IMR-90 (cell line): Measurements from ENCODE around the gene TMC3.

Source experiments
- BHLHE40 ChIP-seq: fragments of 150-350 bp; IDR thresholded peaks from 2 replicates; pipeline ENCODE4 v1.6.1; 2016; ENCODE audit warnings: mild to moderate bottlenecking, low read depth, low read length
- MAFK ChIP-seq: IDR thresholded peaks from 2 replicates; pipeline ENCODE4 v1.6.1; 2012; ENCODE audit warnings: low read depth, low read length, improper control_type of control experiment
- MXI1 ChIP-seq: IDR thresholded peaks from 2 replicates; pipeline ENCODE4 v1.6.1; 2012; ENCODE audit warnings: low read depth, mild to moderate bottlenecking, low read length, moderate library complexity, borderline replicate concordance
- POLR2A ChIP-seq: IDR thresholded peaks from 2 replicates; pipeline ENCODE4 v1.6.1; 2012; ENCODE audit warnings: mild to moderate bottlenecking, low read depth, low read length
- RAD21 ChIP-seq: IDR thresholded peaks from 2 replicates; pipeline ENCODE4 v1.6.1; 2012; ENCODE audit warnings: low read length, improper control_type of control experiment
- SMC3 ChIP-seq: fragments of 150-350 bp; IDR thresholded peaks from 2 replicates; pipeline ENCODE4 v1.6.1; 2016; ENCODE audit warnings: low read depth, mild to moderate bottlenecking, antibody characterized with exemption, low read length, moderate library complexity
- TF ChIP-seq, protein P1 (sequence below): conservative IDR thresholded peaks from 2 replicates; pipeline ENCODE4 v1.5.1; 2012; ENCODE audit warnings: mild to moderate bottlenecking, low read depth, low read length, improper control_type of control experiment

DNA sequence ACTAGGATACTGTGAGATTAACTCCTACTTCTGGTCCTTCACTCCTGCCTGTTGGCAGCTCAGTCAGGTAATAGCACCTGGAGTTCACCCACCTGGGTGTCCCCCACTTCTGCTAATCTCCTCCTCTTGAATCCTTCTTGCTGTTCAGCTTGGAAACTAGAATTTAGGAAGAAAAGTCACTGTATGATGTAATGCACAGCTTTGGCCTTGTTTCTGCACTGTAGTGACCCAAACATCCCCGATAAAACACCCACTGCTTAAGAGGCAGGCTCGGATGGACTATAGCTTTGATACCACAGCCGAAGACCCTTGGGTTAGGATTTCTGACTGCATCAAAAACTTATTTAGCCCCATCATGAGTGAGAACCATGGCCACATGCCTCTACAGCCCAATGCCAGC is 74.9 kb downstream of the TMC3 start:
- TF ChIP-seq, protein P1, sequence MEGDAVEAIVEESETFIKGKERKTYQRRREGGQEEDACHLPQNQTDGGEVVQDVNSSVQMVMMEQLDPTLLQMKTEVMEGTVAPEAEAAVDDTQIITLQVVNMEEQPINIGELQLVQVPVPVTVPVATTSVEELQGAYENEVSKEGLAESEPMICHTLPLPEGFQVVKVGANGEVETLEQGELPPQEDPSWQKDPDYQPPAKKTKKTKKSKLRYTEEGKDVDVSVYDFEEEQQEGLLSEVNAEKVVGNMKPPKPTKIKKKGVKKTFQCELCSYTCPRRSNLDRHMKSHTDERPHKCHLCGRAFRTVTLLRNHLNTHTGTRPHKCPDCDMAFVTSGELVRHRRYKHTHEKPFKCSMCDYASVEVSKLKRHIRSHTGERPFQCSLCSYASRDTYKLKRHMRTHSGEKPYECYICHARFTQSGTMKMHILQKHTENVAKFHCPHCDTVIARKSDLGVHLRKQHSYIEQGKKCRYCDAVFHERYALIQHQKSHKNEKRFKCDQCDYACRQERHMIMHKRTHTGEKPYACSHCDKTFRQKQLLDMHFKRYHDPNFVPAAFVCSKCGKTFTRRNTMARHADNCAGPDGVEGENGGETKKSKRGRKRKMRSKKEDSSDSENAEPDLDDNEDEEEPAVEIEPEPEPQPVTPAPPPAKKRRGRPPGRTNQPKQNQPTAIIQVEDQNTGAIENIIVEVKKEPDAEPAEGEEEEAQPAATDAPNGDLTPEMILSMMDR, result no peak
- no peak for TF ChIP-seq POLR2A
- no peak for TF ChIP-seq MXI1
- no peak for TF ChIP-seq RAD21
- TF ChIP-seq SMC3, result no peak
- no peak for TF ChIP-seq BHLHE40
- no peak for TF ChIP-seq MAFK
